ENCODE measurements around the gene FGF19.
"Not testable (repeated sequence)": the region's sequence is repeated elsewhere in the genome, so short reads cannot be mapped to it uniquely, and the experiment has no call there.

FGF19 gene

GRCh38 chr11:69716891-69717747, 13.3 kb upstream of the FGF19 start:
- DNase-seq: no peak

DNA sequence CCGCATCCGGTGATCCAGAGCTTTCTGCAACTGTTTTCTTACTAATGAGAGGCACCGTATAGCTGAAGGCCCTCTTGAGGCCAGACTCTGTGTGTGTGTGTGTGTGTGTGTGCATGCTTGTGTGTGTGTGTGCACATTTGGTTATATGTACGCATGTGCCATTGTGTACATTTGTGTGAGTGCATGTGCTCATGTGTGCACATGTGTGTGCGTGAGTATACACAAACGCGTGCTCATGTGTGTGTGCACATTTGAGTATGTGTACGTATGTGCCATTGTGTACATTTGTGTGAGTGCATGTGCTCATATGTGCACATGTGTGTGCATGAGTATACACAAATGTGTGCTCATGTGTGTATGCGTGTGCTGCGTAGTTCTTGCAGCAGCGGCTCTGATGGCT, 12.3 kb upstream of the FGF19 start:
- no peak for DNase-seq

GRCh38 chr11:69715446-69715845, 11.6 kb upstream of the FGF19 start:
- DNase-seq: no peak

- no peak for DNase-seq
Measured at GRCh38 chr11:69711822-69712801, 8.3 kb upstream of the FGF19 start.

DNA sequence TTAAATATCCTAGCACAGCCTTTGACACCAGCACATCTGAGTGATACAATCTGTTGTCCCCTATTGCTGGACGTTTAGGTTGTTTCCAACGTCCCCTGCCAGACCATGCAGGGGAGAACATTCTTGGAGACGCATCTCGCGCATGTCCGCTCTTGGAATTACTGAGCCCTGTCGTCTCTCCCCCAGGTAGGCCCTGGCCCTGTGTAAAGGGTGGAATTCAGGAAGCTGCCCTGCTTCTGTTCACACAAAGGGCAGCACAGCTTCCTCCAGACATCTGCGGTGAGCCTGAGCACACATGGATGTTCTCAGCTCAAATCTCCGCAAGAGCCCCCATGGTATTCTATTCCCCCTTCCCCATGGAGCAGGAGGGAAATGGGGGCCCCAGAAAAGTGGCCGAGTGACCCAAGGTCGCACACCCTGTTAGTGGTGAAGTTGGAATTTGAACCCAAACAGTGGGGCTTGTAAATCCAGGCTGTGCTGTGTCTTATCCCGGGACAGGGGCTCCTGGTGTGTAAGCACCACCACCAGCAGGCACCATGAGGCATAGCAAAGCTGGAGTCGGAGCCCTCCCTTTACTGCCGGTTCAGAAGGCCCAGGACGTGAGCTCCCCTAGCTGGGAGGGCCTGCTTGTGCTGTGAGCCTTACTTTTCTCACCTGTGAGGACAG, 5.0 kb upstream of the FGF19 start:
- DNase-seq: no peak

DNA sequence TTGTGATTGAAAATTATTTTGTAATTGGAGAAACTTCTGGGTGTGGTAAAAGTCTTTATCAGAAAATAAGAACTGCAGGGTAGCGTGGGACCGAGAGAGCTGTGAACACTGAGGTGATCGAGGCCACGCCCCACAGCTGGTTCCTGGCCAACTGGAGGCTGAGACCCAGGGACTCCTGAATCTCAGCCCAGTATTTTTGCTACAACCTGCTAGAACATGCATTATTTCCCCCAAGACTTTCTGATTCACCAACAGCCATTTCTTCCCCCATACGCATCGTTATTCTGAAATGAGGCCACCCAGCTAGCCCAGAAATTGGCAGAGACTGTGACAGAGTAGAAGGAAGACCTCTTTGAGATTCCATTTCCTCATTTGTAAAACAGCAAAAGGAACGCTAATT, 3.4 kb upstream of the FGF19 start:
- no peak for DNase-seq

DNA sequence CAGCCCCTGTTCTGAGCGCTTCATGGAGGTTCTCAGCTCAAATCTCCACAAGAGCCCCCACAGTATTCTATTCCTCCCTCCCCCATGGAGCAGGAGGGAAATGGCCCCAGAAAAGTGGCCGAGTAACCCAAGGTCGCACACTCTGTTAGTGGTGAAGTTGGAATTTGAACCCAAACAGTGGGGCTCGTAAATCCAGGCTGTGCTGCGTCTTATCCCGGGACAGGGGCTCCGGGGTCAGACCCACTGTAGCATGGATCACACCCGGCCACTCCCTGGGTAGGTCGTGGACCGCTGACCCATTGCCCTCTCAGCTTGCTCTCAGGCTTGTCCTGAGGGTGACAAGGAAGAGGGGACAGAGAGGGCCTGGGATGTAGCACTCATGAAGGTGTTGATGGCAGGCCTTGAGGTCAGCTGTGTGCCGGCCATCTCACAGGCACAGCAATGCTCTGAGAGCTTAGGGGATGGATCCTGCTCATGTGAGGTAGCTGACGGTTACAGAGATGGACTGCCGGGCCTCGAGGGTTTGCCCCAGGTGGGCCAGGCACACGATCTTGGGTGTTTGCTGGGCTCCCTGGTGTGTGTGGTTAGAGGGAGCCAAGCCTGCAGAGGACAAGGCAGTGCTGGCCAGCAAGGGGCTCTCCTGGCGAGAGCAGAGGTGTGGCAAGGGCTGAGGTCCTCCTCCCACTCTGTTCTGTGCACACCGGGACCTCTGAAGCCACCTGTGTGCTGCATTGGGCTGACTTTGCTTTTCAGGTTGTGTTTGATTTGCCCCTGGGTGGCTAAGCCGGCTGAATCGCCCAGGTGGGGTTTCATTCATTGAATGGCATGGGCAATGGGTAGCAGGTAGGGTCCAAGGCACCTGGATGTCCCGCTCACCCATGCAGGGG, 2.3 kb upstream of the FGF19 start:
- no peak for DNase-seq

GRCh38 chr11:69705351-69705811, 1.6 kb upstream of the FGF19 start:
- no peak for DNase-seq

GRCh38 chr11:69704508-69705253, 859 bp upstream of the FGF19 start:
- DNase-seq: no peak

DNA sequence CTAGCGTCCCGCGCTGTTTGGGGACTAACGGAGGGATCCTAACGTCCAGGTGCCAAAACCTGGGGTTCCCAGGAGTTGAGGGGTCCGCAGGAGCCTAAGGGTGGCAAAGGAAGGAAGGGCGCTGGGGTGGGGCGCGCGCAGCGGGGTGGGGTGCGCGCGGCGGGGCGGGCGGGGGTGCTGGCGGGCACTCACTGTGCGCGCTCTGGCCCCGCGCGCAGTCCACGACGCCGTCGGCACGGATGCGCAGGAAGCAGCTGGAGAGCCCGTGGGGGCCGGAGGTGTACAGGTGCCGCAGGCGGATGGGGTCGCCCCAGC, 412 bp downstream of the FGF19 start:
- DNase-seq: no peak

DNA sequence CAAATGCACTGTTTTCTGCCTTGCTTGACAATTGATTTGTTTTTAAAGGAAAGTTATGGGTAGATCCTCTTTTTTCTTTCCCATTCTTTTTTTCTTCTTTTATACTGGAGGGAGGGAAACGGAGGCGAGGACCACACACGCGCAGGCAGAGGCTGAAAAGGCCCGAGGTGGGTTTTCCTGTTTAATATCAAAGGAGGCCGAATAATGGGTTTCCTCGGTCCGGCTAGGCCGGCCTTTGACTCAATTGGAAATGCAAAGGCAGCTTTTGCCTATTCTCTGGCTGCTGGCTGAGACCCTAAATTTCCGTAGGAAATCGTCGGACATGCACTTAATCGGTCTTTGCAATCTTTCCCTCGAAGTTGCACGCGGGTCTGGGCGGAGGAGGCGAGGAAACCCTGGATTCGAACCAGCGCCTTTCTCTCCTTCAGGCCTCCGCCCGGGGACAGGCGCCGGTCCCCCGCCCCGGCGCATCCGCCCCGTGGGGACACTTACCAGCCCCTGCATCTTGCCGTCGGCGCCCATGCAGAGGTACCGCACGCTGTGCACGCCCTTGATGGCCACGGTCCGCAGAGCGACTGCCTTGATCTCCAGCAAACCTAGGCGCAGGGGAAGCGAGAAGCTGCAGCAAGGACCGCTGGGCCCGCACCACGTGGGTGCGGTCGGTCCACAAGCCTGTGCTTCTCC, 911 bp downstream of the FGF19 start:
- DNase-seq: no peak

DNA sequence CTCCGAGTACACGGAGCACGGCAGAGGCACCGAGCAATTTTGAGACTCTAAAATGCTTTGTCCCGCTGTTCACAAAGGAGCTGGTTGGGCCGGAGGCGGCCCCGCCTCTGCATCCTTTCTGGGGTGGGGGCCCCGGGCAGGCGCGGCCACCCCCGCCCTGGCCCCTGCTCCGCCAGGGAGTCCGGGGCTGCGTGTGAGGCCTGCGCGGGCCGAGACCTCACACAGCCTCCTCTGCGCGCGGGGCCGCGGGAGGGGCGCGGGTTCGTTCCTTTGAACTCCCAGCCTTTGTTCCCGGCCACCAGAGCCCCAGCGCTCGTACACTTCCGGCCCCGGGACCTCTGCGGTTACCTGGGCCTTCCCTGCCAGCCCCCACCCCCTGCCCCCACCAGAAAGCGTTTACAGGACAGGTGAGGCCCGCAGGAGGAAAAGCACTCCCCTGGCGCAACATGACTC, 1.6 kb downstream of the FGF19 start:
- no peak for DNase-seq

DNA sequence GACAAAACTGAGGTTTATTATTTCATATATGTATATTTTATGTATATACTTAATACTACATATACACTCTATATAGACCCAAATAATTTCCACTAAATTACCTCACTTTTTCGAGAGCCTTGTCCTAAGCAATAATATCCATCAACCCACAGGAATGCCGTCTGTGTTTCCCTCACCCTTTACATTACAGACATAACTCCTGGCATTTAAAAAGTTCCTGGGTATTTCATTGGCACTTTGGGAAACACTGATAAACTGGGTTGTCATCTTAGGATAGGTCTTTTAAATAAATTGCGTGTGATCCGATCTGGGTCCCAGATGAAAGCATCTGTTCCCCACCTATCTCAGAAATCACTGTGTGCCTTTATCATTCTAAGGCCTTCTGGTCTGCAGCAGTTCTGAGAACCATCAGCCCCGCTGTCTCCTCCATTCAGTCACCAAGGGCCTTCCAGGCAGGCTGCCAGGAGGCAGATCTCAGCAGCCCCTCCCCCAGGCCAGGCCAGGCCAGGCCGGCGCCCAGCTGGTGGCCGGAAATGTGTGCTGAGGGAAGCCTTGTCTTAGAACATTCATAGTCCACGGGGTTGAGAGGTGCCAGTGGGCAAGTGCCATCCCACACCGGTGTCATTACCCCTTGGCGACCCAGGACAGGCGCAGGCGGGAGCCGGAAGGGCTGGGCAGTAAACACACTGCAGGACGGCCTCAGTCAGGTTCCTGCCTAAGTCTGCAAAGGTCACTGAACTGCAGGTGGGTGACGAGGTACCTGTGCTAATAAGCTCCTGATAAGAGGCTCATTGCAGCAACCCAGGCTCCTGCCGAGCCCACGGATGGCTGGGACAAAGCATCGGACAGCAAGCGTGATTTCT, 3.3 kb downstream of the FGF19 start:
- no peak for DNase-seq

DNA sequence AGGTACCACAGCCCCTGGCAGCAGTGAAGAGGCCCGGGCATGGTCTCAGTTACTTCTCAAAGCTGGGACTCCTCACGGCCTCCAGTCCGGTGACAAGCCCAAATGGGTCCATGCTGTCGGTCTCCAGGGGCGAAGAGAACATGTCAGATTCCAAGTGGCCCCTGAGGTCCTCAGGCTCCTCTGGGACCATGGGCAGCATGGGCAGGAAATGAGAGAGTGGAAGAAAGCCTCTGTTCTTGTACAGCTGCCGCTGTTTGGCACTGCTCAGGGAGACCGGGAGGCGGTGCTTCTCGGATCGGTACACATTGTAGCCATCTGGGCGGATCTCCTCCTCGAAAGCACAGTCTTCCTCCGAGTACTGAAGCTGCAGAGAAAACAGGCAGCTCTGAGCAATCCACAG, 4.6 kb downstream of the FGF19 start:
- DNase-seq: no peak

- no peak for DNase-seq
Measured at GRCh38 chr11:69698362-69698761, 5.5 kb downstream of the FGF19 start.

DNA sequence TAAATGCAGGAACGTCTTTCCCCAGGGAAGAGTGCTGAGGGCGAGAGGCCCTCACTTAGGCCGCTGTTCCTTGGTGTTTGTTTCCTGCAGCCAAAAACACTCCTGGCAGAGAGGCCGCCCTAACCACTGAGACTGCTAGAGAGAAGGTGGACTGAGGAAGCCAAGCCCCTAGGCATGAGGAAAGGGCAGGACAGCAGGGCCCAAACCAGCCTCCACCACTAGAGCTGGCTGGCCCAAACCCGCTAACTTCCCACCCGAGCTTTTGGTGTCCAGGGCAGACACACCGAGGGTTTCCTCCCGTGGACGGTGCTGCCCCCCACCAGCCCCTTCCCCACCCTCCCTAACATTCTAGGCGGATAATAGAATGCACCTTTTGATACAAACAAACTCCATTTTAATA, 6.0 kb downstream of the FGF19 start:
- DNase-seq: no peak

DNA sequence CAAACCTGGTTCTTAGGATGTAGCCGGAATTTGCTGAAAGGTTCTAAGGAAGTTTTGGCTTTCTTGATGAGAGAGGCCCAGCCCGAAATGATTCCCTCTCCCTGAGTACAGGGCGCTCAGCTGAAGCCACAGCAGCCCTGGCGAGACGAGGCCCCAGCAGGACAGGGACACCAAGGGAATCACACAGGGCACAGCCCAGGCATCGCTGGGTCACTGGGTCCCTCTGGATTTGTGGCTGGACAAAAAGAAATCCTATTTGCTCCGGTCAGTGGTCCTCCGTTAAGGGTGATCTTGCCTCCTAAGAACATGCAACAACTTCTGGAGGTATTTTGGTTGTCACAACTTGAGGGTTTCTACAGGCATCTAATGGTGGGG, 6.4 kb downstream of the FGF19 start:
- DNase-seq: no peak

- no peak for DNase-seq
Measured at GRCh38 chr11:69696749-69697468, 6.9 kb downstream of the FGF19 start.

DNA sequence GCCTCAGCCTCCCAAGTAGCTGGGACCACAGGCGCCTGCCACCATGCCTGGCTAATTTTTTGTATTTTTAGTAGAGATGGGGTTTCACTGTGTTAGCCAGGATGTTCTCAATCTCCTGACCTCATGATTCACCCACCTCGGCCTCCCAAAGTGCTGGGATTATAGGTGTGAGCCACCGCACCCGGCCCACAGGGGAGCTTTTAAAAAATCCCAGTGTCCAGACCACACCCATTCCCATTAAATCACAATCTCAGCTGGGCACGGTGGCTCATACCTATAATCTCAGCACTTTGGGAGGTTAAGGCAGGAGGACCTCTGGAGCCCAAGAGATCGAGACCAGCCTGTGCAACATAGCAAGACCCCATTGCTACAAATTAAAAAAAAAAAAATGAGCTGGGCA, 7.8 kb downstream of the FGF19 start:
- DNase-seq: not testable (repeated sequence)

All from amniotic stem cell (primary cell).